ENCODE measurements around the gene TMTC1. TPM values are rescaled to one million over a fixed set of nuclear protein-coding genes. Genes with fewer than 3 reads are reported as not detected.

Gene TMTC1
- total RNA-seq, 2 donors from 2014 or later = not detected

GRCh38 chr12:29754235-29755189 is 29.2 kb downstream of the TMTC1 start:
- no peak overlapping the region for H3K27ac Mint-ChIP-seq
- H3K9me3 Mint-ChIP-seq = peaks cover 5 to 13% of the 10 kb centered on the region in 2 donors
- H3K36me3 Mint-ChIP-seq = no peaks in the 10 kb centered on the region
- ATAC-seq (no peak), DNase-seq (ENCODE audit: low spot score in 2 of 2) (no peak)

GRCh38 chr12:29752121-29752520 is 31.6 kb downstream of the TMTC1 start:
- peaks cover 5 to 8% of the 10 kb centered on the region in 2 donors for H3K9me3 Mint-ChIP-seq
- ATAC-seq (no peak), DNase-seq (ENCODE audit: low spot score in 2 of 2) (no peak)
- no peak overlapping the region for H3K27ac Mint-ChIP-seq
- no peaks in the 10 kb centered on the region for H3K36me3 Mint-ChIP-seq

- no peaks in the 10 kb centered on the region for H3K36me3 Mint-ChIP-seq
- H3K9me3 Mint-ChIP-seq = peaks cover 5 to 8% of the 10 kb centered on the region in 2 donors
- DNase-seq (ENCODE audit: low spot score in 2 of 2) (no peak), ATAC-seq (no peak)
- no peak overlapping the region for H3K27ac Mint-ChIP-seq
Measured at GRCh38 chr12:29751676-29752075, 32.1 kb downstream of the TMTC1 start.

DNA sequence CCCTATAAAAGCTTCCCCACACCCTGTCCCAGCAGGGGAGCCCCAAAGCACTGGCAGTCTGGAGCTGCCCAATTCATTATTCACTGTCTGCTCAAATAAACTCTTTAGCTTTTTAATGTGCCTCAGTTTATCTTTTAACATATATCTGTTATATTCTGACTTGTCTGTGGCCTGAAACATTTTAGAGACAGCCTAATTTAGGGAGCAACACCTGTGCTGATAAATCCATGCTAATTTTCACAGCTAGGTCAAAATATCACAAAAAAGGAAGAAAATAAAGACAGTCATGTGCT is 32.9 kb downstream of the TMTC1 start:
- DNase-seq (ENCODE audit: low spot score in 2 of 2) (no peak), ATAC-seq (no peak)
- no peaks in the 10 kb centered on the region for H3K36me3 Mint-ChIP-seq
- H3K9me3 Mint-ChIP-seq = peaks cover 5 to 8% of the 10 kb centered on the region in 2 donors
- H3K27ac Mint-ChIP-seq = no peak overlapping the region

GRCh38 chr12:29750131-29750927 is 33.4 kb downstream of the TMTC1 start:
- H3K27ac Mint-ChIP-seq = no peak overlapping the region
- no peaks in the 10 kb centered on the region for H3K36me3 Mint-ChIP-seq
- peaks cover 5 to 8% of the 10 kb centered on the region in 2 donors for H3K9me3 Mint-ChIP-seq
- ATAC-seq (no peak), DNase-seq (ENCODE audit: low spot score in 2 of 2) (no peak)

DNA sequence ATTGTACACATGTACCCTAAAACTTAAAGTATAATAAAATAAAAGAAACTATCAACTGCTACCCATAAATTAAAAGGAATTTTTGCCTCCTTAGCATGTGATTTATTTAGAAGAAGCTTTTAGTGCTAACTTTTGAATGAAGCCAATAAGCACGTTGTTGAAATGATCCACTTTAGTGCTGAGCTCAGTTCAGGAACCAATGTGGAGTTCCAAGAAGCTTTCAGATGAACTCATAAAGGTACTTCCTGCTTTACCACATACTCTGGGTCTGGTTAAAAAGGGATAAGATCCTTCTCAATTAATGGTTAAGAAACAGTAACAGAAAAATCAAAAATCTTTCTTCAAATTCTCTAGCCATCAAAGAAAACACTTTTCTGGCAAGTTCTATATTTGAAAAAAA is 39.4 kb downstream of the TMTC1 start:
- no peak for DNase-seq (ENCODE audit: low spot score in 2 of 2)
- no peak for ATAC-seq
- no peaks in the 10 kb centered on the region for H3K9me3 Mint-ChIP-seq
- H3K36me3 Mint-ChIP-seq = no peaks in the 10 kb centered on the region
- no peak overlapping the region for H3K27ac Mint-ChIP-seq

DNA sequence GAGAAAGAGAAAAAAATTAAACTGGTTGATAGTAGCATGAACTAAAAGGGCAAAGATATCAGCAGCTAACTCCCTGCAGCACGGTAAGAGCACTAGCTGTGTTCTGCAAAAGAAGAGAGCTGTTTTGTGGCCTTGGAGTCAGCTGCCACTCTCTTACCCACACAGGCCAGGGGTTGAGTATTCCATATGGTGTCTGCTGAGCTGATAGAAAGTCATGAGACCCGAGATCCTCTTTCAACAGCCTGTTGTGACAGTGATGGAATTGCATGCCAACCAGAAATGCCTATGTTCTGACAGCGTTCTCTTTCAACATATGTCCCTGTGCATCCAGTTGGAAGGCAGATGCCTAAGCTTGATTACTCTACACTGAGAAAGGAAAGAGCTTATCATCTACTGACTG is 39.9 kb downstream of the TMTC1 start:
- DNase-seq (ENCODE audit: low spot score in 2 of 2) = no peak
- ATAC-seq = no peak
- Mint-ChIP-seq H3K27ac (no peak overlapping the region), H3K36me3 (no peaks in the 10 kb centered on the region), H3K9me3 (no peaks in the 10 kb centered on the region)

GRCh38 chr12:29743077-29743476 is 40.7 kb downstream of the TMTC1 start:
- no peak for ATAC-seq
- no peak overlapping the region for H3K27ac Mint-ChIP-seq

GRCh38 chr12:29742646-29743045 is 41.1 kb downstream of the TMTC1 start:
- ATAC-seq (no peak), DNase-seq (ENCODE audit: low spot score in 2 of 2) (no peak)
- no peaks in the 10 kb centered on the region for H3K9me3 Mint-ChIP-seq
- no peak overlapping the region for H3K27ac Mint-ChIP-seq
- no peaks in the 10 kb centered on the region for H3K36me3 Mint-ChIP-seq

More at GRCh38 chr12:29743077-29743476, 40.7 kb downstream of the TMTC1 start:
- Mint-ChIP-seq H3K36me3 (no peaks in the 10 kb centered on the region), H3K9me3 (no peaks in the 10 kb centered on the region)
- no peak for DNase-seq (ENCODE audit: low spot score in 2 of 2)

GRCh38 chr12:29741342-29742241 is 42.1 kb downstream of the TMTC1 start:
- DNase-seq (ENCODE audit: low spot score in 2 of 2) (no peak), ATAC-seq (no peak)

DNA sequence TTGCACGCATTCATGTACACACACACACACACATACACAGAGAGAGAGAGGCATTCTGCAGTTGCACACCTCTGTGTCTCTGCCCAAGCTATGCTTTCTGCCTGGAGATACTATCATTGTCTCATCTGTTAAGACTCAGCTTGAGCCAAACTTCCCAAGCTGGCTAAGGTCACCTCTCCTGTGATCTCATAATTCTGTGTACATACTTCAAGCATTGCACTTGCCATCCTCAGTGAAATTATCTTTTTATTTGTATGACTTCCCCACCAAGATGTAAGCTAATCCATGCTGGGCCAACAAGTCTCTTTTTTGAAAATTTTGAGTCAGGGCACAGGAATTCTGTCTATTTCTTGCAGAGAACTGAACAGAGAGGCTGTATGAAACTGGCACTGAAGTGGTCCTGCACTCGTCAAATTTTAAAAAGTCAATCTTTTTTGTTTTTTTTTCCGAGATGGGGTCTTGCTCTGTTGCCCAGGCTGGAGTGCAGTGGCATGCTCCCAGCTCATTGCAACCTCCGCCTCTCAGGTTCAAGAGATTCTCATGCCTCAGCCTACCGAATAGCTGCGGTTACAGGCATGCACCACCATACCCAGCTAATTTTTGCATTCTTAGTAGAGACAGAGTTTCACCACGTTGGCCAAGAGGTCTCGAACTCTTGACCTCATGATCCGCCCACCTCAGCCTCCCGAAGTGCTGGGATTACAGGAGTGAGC is 44.3 kb downstream of the TMTC1 start:
- no peak for DNase-seq (ENCODE audit: low spot score in 2 of 2)
- no peak for ATAC-seq
- Mint-ChIP-seq H3K27ac (no peak overlapping the region), H3K9me3 (peaks cover 0 to 3% of the 10 kb centered on the region in 2 donors), H3K36me3 (no peaks in the 10 kb centered on the region)

More at GRCh38 chr12:29741342-29742241, 42.1 kb downstream of the TMTC1 start:
- no peaks in the 10 kb centered on the region for H3K36me3 Mint-ChIP-seq
- H3K9me3 Mint-ChIP-seq = peaks cover 0 to 2% of the 10 kb centered on the region in 2 donors
- H3K27ac Mint-ChIP-seq = no peak overlapping the region

- ATAC-seq (no peak), DNase-seq (ENCODE audit: low spot score in 2 of 2) (no peak)
- H3K36me3 Mint-ChIP-seq = no peaks in the 10 kb centered on the region
- no peak overlapping the region for H3K27ac Mint-ChIP-seq
- peaks cover 0 to 3% of the 10 kb centered on the region in 2 donors for H3K9me3 Mint-ChIP-seq
Measured at GRCh38 chr12:29738365-29738764, 45.4 kb downstream of the TMTC1 start.

DNA sequence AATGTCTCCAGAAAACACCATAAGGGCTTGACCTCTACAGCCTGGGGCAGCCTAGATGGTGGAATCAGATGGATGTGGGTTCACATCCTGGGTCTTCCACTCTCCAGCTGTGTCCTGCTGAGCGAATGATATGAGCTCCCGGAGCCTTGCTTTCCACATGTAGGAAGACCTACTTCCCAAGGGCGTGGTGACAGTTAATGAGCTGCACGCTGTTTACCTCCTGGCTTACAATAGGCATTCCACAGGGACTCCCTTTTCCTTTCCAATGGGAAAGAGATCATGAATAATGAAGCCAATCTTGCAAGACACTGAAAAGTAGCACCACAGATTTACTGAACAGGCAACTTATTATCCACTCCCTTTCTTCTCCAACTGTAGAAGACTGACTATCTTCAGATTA is 46.1 kb downstream of the TMTC1 start:
- DNase-seq (ENCODE audit: low spot score in 2 of 2) (no peak), ATAC-seq (no peak)
- Mint-ChIP-seq H3K27ac (no peak overlapping the region), H3K36me3 (no peaks in the 10 kb centered on the region), H3K9me3 (peaks cover 0 to 3% of the 10 kb centered on the region in 2 donors)

- no peaks in the 10 kb centered on the region for H3K36me3 Mint-ChIP-seq
- H3K9me3 Mint-ChIP-seq = peaks cover 0 to 3% of the 10 kb centered on the region in 2 donors
- no peak for ATAC-seq
- no peak overlapping the region for H3K27ac Mint-ChIP-seq
- no peak for DNase-seq (ENCODE audit: low spot score in 2 of 2)
Measured at GRCh38 chr12:29735604-29736003, 48.1 kb downstream of the TMTC1 start.

GRCh38 chr12:29734734-29735133 is 49.0 kb downstream of the TMTC1 start:
- DNase-seq (ENCODE audit: low spot score in 2 of 2) (no peak), ATAC-seq (no peak)
- H3K36me3 Mint-ChIP-seq = no peaks in the 10 kb centered on the region
- no peak overlapping the region for H3K27ac Mint-ChIP-seq
- H3K9me3 Mint-ChIP-seq = peaks cover 0 to 3% of the 10 kb centered on the region in 2 donors

GRCh38 chr12:29734305-29734704 is 49.4 kb downstream of the TMTC1 start:
- H3K27ac Mint-ChIP-seq = no peak overlapping the region
- no peaks in the 10 kb centered on the region for H3K36me3 Mint-ChIP-seq
- H3K9me3 Mint-ChIP-seq = peaks cover 0 to 3% of the 10 kb centered on the region in 2 donors
- DNase-seq (ENCODE audit: low spot score in 2 of 2) (no peak), ATAC-seq (no peak)
